ENCODE results near the gene BEX1.
"Not testable (repeated sequence)": the region's sequence is repeated elsewhere in the genome, so short reads cannot be mapped to it uniquely, and the experiment has no call there.

BEX1 gene

DNA sequence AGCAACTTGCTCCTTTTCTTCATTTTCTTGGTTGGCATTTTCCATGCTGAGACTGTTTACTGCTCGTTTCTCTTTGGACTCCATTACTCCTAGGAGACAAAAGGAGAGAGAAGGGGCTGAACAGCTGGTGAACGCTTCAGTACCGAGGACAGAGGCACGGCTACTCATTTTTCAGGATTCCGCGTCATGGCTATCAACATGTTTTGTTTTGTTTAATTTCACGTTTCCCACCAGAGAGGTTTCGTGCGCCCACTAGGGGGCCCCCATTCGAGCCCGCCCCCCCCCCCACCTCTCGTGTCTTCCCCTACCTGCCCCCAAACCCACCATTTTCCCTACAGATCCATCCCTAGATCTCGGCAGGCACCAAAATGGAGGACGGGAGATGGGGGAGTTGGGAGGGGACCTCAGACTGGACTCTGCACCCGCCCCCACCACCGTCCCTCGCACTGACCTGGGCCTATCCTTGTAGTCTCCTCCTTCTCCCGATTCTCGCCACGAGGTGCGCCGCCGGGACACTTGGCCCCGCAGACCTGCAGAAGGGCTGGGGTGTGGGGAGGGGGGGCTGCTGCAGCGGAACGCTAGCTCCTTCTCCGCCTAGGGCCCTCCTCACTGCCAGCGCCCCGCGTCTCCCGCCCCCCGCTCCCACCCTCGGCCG, 653 bp downstream of the BEX1 start:
- no peak for TF ChIP-seq JUND (IDR thresholded peaks at IDR 0.05; ENCODE audit: low read depth)
- in situ Hi-C loops (cut with HindIII; ENCODE audit: low pct_unique_long_range_greater_than_20kb, low sequenced_read_pairs), result no loop called here
- peak; percentile 9 to 24 for DNase-seq (ENCODE audit: low read depth in 1 of 2, low spot score in 1 of 2)

GRCh38 chrX:103061486-103061885, 2.5 kb downstream of the BEX1 start:
- no peak for DNase-seq (ENCODE audit: low read depth in 1 of 2, low spot score in 1 of 2)
- in situ Hi-C loops (cut with HindIII; ENCODE audit: low pct_unique_long_range_greater_than_20kb, low sequenced_read_pairs), result no loop called here
- no peak for TF ChIP-seq JUND (IDR thresholded peaks at IDR 0.05; ENCODE audit: low read depth)

DNA sequence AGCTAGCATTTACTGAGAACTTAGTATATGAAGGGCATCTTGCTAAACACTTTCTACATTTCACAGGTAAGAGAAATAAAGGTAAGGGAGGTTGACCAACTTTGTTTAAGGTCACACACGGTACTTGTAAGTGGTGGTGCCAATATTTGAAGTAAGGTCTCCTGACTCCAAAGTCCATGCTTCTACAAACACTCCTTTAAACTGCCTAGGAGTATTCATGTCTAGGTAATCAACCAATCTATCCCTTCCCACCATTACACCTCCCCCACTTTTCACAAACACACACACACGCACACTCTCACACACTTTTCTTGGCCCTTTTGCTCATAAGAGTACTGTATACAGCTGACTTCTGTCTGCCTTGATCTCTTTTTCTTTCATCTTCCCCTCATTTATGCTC, 7.1 kb downstream of the BEX1 start:
- no peak for DNase-seq (ENCODE audit: low read depth in 1 of 2, low spot score in 1 of 2)
- TF ChIP-seq JUND (IDR thresholded peaks at IDR 0.05; ENCODE audit: low read depth), result no peak
- in situ Hi-C loops (cut with HindIII; ENCODE audit: low pct_unique_long_range_greater_than_20kb, low sequenced_read_pairs), result no loop called here

- in situ Hi-C loops (cut with HindIII; ENCODE audit: low pct_unique_long_range_greater_than_20kb, low sequenced_read_pairs), result no loop called here
- no peak for TF ChIP-seq JUND (IDR thresholded peaks at IDR 0.05; ENCODE audit: low read depth)
- DNase-seq (ENCODE audit: low read depth in 1 of 2, low spot score in 1 of 2), result no peak
These were observed 11.3 kb downstream of the BEX1 start for GRCh38 chrX:103052625-103053024.

GRCh38 chrX:103051260-103051789, 12.6 kb downstream of the BEX1 start:
- no peak for DNase-seq (ENCODE audit: low read depth in 1 of 2, low spot score in 1 of 2)
- in situ Hi-C loops (cut with HindIII; ENCODE audit: low pct_unique_long_range_greater_than_20kb, low sequenced_read_pairs), result no loop called here
- no peak for TF ChIP-seq JUND (IDR thresholded peaks at IDR 0.05; ENCODE audit: low read depth)

GRCh38 chrX:103033371-103033770, 30.6 kb downstream of the BEX1 start:
- DNase-seq (ENCODE audit: low read depth in 1 of 2, low spot score in 1 of 2); in situ Hi-C loops (cut with HindIII; ENCODE audit: low pct_unique_long_range_greater_than_20kb, low sequenced_read_pairs): not testable (repeated sequence)

DNA sequence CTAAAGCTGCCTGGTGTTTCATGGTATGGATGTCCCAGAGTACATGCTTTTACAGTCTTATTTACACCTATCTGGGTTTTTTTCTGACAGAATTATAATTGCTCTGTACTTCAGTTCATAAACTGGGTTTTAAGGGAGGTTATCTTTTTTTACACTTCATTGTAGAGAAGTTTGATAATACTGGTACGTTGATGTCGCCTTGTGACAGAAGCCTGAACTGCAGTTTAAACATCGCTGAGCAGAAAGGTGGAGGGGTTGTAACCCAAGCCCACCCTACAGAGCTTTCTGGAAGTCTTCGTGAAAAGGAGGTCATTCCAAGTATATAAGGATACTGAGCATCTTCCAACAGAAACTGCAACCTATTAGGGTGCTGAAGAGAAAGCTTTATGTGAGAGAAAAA, 46.4 kb downstream of the BEX1 start:
- in situ Hi-C loops (cut with HindIII; ENCODE audit: low pct_unique_long_range_greater_than_20kb, low sequenced_read_pairs), result no loop called here
- no peak for TF ChIP-seq JUND (IDR thresholded peaks at IDR 0.05; ENCODE audit: low read depth)
- no peak for DNase-seq (ENCODE audit: low read depth in 1 of 2, low spot score in 1 of 2)

DNA sequence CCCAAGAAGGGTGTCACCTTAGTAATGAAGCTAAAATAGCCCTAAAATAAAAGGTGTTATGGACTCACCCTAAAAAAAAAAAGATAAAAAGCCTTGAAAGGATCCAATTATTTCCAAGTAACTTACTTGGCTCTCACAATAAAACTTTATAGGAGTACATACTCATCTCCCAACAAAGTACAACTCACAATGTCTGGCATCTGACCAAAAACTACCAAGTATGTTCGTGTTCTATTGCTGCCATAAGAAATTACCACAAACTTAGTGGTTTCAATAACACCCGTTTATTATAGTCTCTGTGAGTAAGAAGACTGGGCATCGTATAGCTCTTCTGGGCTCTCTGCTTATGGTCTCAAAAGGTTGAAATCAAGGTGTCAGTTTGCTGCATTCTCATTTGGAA, 51.0 kb downstream of the BEX1 start:
- in situ Hi-C loops (cut with HindIII; ENCODE audit: low pct_unique_long_range_greater_than_20kb, low sequenced_read_pairs), result no loop called here
- no peak for DNase-seq (ENCODE audit: low read depth in 1 of 2, low spot score in 1 of 2)
- TF ChIP-seq JUND (IDR thresholded peaks at IDR 0.05; ENCODE audit: low read depth), result no peak
